Rectal smooth muscle tissue (tissue), 1 donor: ENCODE results near the gene CAMKMT.

ENCODE experiments used
- H3K27ac ChIP-seq: one replicate; pipeline ENCODE4 v1.7.0; 2013; ENCODE audit warnings: low read depth, low read length, inconsistent platforms
- H3K27me3 ChIP-seq: one replicate; pipeline ENCODE4 v1.7.0; 2013; ENCODE audit warnings: low read length; ENCODE audit not compliant: control insufficient read depth, insufficient read depth
- H3K36me3 ChIP-seq: one replicate; pipeline ENCODE4 v1.7.0; 2013; ENCODE audit warnings: low read length; ENCODE audit not compliant: control insufficient read depth, insufficient read depth
- H3K4me1 ChIP-seq: one replicate; pipeline ENCODE4 v1.7.0; 2013; ENCODE audit warnings: low read length; ENCODE audit not compliant: control insufficient read depth, insufficient read depth
- H3K4me3 ChIP-seq: one replicate; pipeline ENCODE4 v1.7.0; 2013; ENCODE audit warnings: low read length
- H3K9ac ChIP-seq: one replicate; pipeline ENCODE4 v1.7.0; 2013; ENCODE audit warnings: low read length

The CAMKMT gene

GRCh38 chr2:44663471-44664073 is 301.8 kb downstream of the CAMKMT start:
- Histone ChIP-seq H3K36me3 (no peaks in the 10 kb centered on the region), H3K27me3 (no peaks in the 10 kb centered on the region), H3K4me3 (no peak overlapping the region), H3K27ac (no peak overlapping the region), H3K4me1 (no peaks in the 10 kb centered on the region), H3K9ac (no peak overlapping the region)

- H3K9ac ChIP-seq, result no peak overlapping the region
- H3K36me3 ChIP-seq, result no peaks in the 10 kb centered on the region
- H3K27me3 ChIP-seq, result no peaks in the 10 kb centered on the region
- H3K27ac ChIP-seq, result no peak overlapping the region
- H3K4me3 ChIP-seq, result no peak overlapping the region
- no peaks in the 10 kb centered on the region for H3K4me1 ChIP-seq
These were observed 306.6 kb downstream of the CAMKMT start for GRCh38 chr2:44668336-44668735.

- Histone ChIP-seq H3K27me3 (no peaks in the 10 kb centered on the region), H3K27ac (no peak overlapping the region), H3K36me3 (no peaks in the 10 kb centered on the region), H3K4me1 (no peaks in the 10 kb centered on the region), H3K9ac (no peak overlapping the region), H3K4me3 (no peak overlapping the region)
These were observed 309.5 kb downstream of the CAMKMT start for GRCh38 chr2:44671276-44671675.

- H3K4me3 ChIP-seq, result no peak overlapping the region
- no peak overlapping the region for H3K27ac ChIP-seq
- H3K9ac ChIP-seq, result no peak overlapping the region
- H3K4me1 ChIP-seq, result no peaks in the 10 kb centered on the region
- no peaks in the 10 kb centered on the region for H3K27me3 ChIP-seq
- no peaks in the 10 kb centered on the region for H3K36me3 ChIP-seq
These were observed 310.2 kb downstream of the CAMKMT start for GRCh38 chr2:44671916-44672315.

GRCh38 chr2:44672431-44672830 is 310.7 kb downstream of the CAMKMT start:
- no peak overlapping the region for H3K9ac ChIP-seq
- H3K27me3 ChIP-seq, result no peaks in the 10 kb centered on the region
- no peaks in the 10 kb centered on the region for H3K36me3 ChIP-seq
- H3K4me1 ChIP-seq, result no peaks in the 10 kb centered on the region
- H3K4me3 ChIP-seq, result no peak overlapping the region
- H3K27ac ChIP-seq, result no peak overlapping the region

- Histone ChIP-seq H3K27ac (no peak overlapping the region), H3K4me1 (no peaks in the 10 kb centered on the region), H3K36me3 (no peaks in the 10 kb centered on the region), H3K9ac (no peak overlapping the region), H3K27me3 (no peaks in the 10 kb centered on the region), H3K4me3 (no peak overlapping the region)
These were observed 312.9 kb downstream of the CAMKMT start for GRCh38 chr2:44674473-44675284.

- no peak overlapping the region for H3K9ac ChIP-seq
- H3K4me3 ChIP-seq, result no peak overlapping the region
- no peaks in the 10 kb centered on the region for H3K4me1 ChIP-seq
- no peaks in the 10 kb centered on the region for H3K36me3 ChIP-seq
- H3K27me3 ChIP-seq, result no peaks in the 10 kb centered on the region
- no peak overlapping the region for H3K27ac ChIP-seq
These were observed 314.6 kb downstream of the CAMKMT start for GRCh38 chr2:44676379-44676778.

GRCh38 chr2:44679584-44679983 is 317.8 kb downstream of the CAMKMT start:
- Histone ChIP-seq H3K4me3 (no peak overlapping the region), H3K4me1 (no peaks in the 10 kb centered on the region), H3K27ac (no peak overlapping the region), H3K9ac (no peak overlapping the region), H3K36me3 (no peaks in the 10 kb centered on the region), H3K27me3 (no peaks in the 10 kb centered on the region)

- no peak overlapping the region for H3K4me3 ChIP-seq
- no peaks in the 10 kb centered on the region for H3K27me3 ChIP-seq
- H3K27ac ChIP-seq, result no peak overlapping the region
- H3K36me3 ChIP-seq, result no peaks in the 10 kb centered on the region
- H3K9ac ChIP-seq, result no peak overlapping the region
- H3K4me1 ChIP-seq, result no peaks in the 10 kb centered on the region
These were observed 318.2 kb downstream of the CAMKMT start for GRCh38 chr2:44679990-44680389.

- no peak overlapping the region for H3K27ac ChIP-seq
- H3K4me1 ChIP-seq, result no peaks in the 10 kb centered on the region
- no peak overlapping the region for H3K4me3 ChIP-seq
- H3K27me3 ChIP-seq, result no peaks in the 10 kb centered on the region
- no peaks in the 10 kb centered on the region for H3K36me3 ChIP-seq
- H3K9ac ChIP-seq, result no peak overlapping the region
These were observed 318.8 kb downstream of the CAMKMT start for GRCh38 chr2:44680424-44680971.

- Histone ChIP-seq H3K36me3 (no peaks in the 10 kb centered on the region), H3K4me1 (no peaks in the 10 kb centered on the region), H3K27me3 (no peaks in the 10 kb centered on the region), H3K9ac (no peak overlapping the region), H3K27ac (no peak overlapping the region), H3K4me3 (no peak overlapping the region)
These were observed 319.3 kb downstream of the CAMKMT start for GRCh38 chr2:44680983-44681531.

GRCh38 chr2:44682459-44682858 is 320.7 kb downstream of the CAMKMT start:
- H3K27ac ChIP-seq, result no peak overlapping the region
- H3K9ac ChIP-seq, result no peak overlapping the region
- H3K4me3 ChIP-seq, result no peak overlapping the region
- H3K27me3 ChIP-seq, result no peaks in the 10 kb centered on the region
- H3K4me1 ChIP-seq, result no peaks in the 10 kb centered on the region
- H3K36me3 ChIP-seq, result no peaks in the 10 kb centered on the region
